WERI-Rb-1 (cell line): ENCODE results near the gene ABTB1.

Experiments used
- DNase-seq: peaks from one replicate; pipeline ENCODE4 v3.0.0-alpha.2; 2020
- H3K27ac ChIP-seq: fragments of 250-450 bp; sonication (Bioruptor Pico); 2 replicates; pipeline ENCODE4 v1.5.1; 2020; ENCODE audit warnings: mild to moderate bottlenecking, moderate library complexity
- H3K27me3 ChIP-seq: fragments of 250-450 bp; sonication (Bioruptor Pico); 2 replicates; pipeline ENCODE4 v1.5.1; 2021; ENCODE audit warnings: mild to moderate bottlenecking, low read depth, moderate library complexity; ENCODE audit not compliant: insufficient read depth, severe bottlenecking
- H3K36me3 ChIP-seq: fragments of 250-450 bp; sonication (Bioruptor Pico); 2 replicates; pipeline ENCODE4 v1.5.1; 2020; ENCODE audit warnings: mild to moderate bottlenecking, moderate library complexity
- H3K4me3 ChIP-seq: 2 replicates; pipeline ENCODE4 v1.5.1; 2011; ENCODE audit warnings: low read depth, mild to moderate bottlenecking, control low read depth, low read length
- H3K9me3 ChIP-seq: fragments of 250-450 bp; sonication (Bioruptor Pico); 2 replicates; pipeline ENCODE4 v1.5.1; 2021; ENCODE audit warnings: mild to moderate bottlenecking, moderate library complexity; ENCODE audit not compliant: severe bottlenecking
- TF ChIP-seq, protein P1 (sequence below): IDR thresholded peaks from 2 replicates; pipeline ENCODE4 v1.5.1; 2011; ENCODE audit warnings: low read depth, mild to moderate bottlenecking, control low read depth, inconsistent platforms, low read length

The ABTB1 gene

DNA sequence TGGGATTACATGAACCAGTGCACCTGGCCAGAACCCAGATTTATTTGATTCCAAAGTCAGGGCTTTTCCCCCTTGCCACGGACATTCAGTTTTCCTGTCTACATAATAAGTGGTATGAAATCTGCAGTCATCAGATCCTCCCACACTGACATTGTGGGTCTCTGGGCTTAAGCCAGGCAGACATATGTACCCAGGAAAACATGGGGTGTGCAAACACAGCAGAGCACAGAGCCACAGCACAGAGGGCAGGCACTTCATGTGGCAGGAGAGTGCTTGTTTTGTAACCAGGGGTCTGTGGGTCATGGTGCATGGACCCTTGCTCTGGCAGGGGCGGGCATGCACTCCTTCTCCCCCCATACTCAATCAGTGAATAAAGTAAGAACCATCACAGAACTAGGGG is 6.1 kb upstream of the ABTB1 start:
- no peaks in the 10 kb centered on the region for H3K9me3 ChIP-seq
- H3K36me3 ChIP-seq: peaks cover 66% of the 10 kb centered on the region
- no peak overlapping the region for H3K27ac ChIP-seq
- TF ChIP-seq, protein P1, sequence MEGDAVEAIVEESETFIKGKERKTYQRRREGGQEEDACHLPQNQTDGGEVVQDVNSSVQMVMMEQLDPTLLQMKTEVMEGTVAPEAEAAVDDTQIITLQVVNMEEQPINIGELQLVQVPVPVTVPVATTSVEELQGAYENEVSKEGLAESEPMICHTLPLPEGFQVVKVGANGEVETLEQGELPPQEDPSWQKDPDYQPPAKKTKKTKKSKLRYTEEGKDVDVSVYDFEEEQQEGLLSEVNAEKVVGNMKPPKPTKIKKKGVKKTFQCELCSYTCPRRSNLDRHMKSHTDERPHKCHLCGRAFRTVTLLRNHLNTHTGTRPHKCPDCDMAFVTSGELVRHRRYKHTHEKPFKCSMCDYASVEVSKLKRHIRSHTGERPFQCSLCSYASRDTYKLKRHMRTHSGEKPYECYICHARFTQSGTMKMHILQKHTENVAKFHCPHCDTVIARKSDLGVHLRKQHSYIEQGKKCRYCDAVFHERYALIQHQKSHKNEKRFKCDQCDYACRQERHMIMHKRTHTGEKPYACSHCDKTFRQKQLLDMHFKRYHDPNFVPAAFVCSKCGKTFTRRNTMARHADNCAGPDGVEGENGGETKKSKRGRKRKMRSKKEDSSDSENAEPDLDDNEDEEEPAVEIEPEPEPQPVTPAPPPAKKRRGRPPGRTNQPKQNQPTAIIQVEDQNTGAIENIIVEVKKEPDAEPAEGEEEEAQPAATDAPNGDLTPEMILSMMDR: no peak
- no peak for DNase-seq
- no peaks in the 10 kb centered on the region for H3K27me3 ChIP-seq
- no peak overlapping the region for H3K4me3 ChIP-seq

DNA sequence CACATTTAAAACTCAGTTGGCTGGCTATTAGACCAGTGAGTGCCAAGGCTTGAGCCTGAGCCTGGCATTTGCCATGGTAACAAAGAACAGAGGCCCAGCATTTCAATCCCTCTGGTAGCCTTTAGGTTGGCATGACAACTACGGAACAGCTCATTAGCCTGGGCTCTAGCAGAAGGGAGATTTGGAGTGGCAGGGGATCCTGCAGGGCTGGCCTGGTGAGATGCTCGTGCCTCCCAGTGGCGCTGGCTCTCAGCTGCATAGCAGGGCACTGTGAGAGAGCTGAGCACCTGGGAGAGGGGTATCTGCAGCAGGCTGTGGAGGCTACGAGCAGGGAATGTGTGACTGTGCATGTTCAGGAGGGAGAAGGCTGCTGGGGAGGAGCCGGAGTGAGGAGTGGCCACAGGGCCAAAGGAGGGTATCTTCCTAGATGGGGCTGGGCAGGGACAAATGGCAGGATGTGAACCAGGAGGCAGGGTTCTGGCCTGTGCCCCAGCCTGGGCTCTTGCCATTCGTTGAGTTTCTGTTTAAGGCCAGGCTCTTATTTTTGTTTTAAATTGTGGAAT is 5.6 kb upstream of the ABTB1 start:
- no peak overlapping the region for H3K27ac ChIP-seq
- no peak for DNase-seq
- no peaks in the 10 kb centered on the region for H3K9me3 ChIP-seq
- no peaks in the 10 kb centered on the region for H3K27me3 ChIP-seq
- TF ChIP-seq, protein P1: no peak
- H3K4me3 ChIP-seq: no peak overlapping the region
- peaks cover 61% of the 10 kb centered on the region for H3K36me3 ChIP-seq

DNA sequence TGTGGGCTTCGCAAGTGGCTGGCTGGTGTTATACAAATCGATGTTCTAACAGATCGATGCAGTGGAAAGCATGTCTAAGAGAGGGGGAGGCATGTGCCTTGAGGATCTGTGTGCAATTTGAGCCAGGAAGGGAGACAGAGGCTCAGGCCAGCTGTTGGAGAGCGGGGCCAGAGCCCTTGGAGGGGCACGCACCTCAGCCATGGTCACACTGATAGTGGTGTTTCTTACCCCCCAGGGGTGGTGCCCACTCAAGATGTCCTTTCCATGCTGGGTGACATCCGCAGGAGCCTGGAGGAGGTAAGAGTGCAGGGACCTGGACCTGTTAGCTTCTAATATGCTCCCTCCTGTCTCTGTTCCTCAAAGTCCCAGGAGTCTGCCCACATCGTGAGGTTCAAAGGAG is 3.8 kb upstream of the ABTB1 start:
- no peak overlapping the region for H3K27ac ChIP-seq
- no peak for DNase-seq
- no peaks in the 10 kb centered on the region for H3K27me3 ChIP-seq
- no peaks in the 10 kb centered on the region for H3K9me3 ChIP-seq
- TF ChIP-seq, protein P1: no peak
- no peak overlapping the region for H3K4me3 ChIP-seq
- peaks cover 45% of the 10 kb centered on the region for H3K36me3 ChIP-seq

DNA sequence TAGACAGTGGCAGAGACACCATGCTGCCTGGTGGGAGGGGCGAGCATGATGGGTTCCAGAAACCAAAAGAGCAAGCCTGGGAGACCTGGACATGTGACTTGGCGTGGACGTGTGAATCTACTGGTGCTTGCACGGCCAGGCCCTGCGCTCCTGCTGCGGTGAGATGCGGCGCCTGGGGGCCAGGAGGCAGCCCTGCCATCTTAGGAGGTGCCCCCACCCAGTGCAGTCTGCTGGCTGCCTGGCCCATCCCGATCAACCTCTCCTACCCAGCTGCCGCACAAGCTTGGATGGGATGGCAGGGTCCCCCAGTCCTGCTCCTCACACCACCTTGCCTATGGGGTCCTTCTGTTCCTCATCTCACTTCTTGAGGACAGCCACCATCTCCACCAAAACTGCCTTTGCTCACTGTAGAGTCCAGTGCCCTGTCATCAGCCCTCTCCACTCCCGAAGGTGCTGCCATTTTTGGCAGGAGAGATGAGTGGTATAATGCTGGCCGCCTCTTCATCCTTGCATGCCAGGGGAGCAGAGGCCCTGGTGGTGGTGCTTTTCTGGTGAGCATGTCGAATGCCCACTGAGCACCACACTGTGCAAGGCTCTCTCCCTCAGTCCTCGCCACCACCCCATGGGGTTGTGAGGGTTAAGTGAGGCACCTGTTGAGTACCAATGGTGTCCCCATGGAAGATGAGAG is 3.1 kb upstream of the ABTB1 start:
- DNase-seq: no peak
- TF ChIP-seq, protein P1: no peak
- Histone ChIP-seq H3K9me3 (no peaks in the 10 kb centered on the region), H3K36me3 (peaks cover 37% of the 10 kb centered on the region), H3K27me3 (no peaks in the 10 kb centered on the region), H3K27ac (no peak overlapping the region), H3K4me3 (no peak overlapping the region)

DNA sequence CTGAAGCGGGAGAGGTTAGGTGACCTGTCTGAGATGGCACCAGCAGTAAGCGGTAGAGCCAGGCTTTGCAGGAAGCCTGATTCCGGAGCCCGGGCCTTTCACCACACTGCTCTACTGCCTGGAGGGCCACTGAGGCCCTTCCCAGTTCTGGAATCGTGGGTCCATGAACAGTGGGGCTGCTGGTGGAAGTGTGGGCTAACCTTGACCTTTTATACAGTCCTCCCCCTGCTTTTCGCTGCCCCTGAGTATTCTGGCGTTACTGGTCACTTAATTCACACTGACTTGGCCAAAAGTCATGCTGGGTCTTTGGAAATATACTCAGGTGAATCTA is 2.6 kb upstream of the ABTB1 start:
- no peak for DNase-seq
- no peak overlapping the region for H3K4me3 ChIP-seq
- no peaks in the 10 kb centered on the region for H3K27me3 ChIP-seq
- H3K27ac ChIP-seq: no peak overlapping the region
- peaks cover 32% of the 10 kb centered on the region for H3K36me3 ChIP-seq
- TF ChIP-seq, protein P1: no peak
- H3K9me3 ChIP-seq: no peaks in the 10 kb centered on the region
